D721Med (cell line): ENCODE data around the gene GDF10.

Source experiments
- DNase-seq: peaks from one replicate; pipeline ENCODE4 v3.0.0; 2011; ENCODE audit warnings: low spot score; ENCODE audit not compliant: insufficient read length
- FAIRE-seq: peaks from 2 replicates; lab custom pipeline; 2011; peaks lifted over from hg19 to GRCh38; lab: Jason Lieb, UNC
- CTCF ChIP-seq: IDR thresholded peaks from 2 replicates; pipeline ENCODE4 v1.5.1; 2012; ENCODE audit warnings: mild to moderate bottlenecking, control low read depth; ENCODE audit not compliant: insufficient read depth; ENCODE audit errors: missing control alignments

Gene GDF10

GRCh38 chr10:47321521-47322195, 21.7 kb downstream of the GDF10 start:
- FAIRE-seq (no peak), DNase-seq (no peak)
- no peak for TF ChIP-seq CTCF

GRCh38 chr10:47322300-47323061, 22.5 kb downstream of the GDF10 start, which contains the start of gene GDF2:
TSS of gene GDF2 (plus strand) at chr10:47322454. CDS start at chr10:47322669, 215 bp downstream.
- FAIRE-seq (no peak), DNase-seq (no peak)
- TF ChIP-seq CTCF = no peak

- FAIRE-seq = no peak
Observed at GRCh38 chr10:47323087-47323486, 23.1 kb downstream of the GDF10 start.

GRCh38 chr10:47323636-47324296, 23.8 kb downstream of the GDF10 start:
- DNase-seq (no peak), FAIRE-seq (no peak)
- no peak for TF ChIP-seq CTCF

More at GRCh38 chr10:47323087-47323486, 23.1 kb downstream of the GDF10 start:
- no peak for TF ChIP-seq CTCF
- DNase-seq = no peak

- TF ChIP-seq CTCF = no peak
- FAIRE-seq = no peak
Observed at GRCh38 chr10:47325303-47326291, 25.6 kb downstream of the GDF10 start.

GRCh38 chr10:47326306-47326926, 26.4 kb downstream of the GDF10 start:
- FAIRE-seq (no peak), DNase-seq (no peak)
- no peak for TF ChIP-seq CTCF

More at GRCh38 chr10:47325303-47326291, 25.6 kb downstream of the GDF10 start:
- no peak for DNase-seq
